Measurements from ENCODE around the gene HP1BP3.

GRCh38 chr1:20785907-20786252 lies 1.2 kb downstream of the HP1BP3 start:
- TF ChIP-seq CTCF (IDR thresholded peaks at IDR 0.05; ENCODE audit: low read depth, low read length, poor library complexity, severe bottlenecking) (no peak), EZH2phosphoT487 (IDR thresholded peaks at IDR 0.05; ENCODE audit: borderline replicate concordance, low read length) (no peak)

All from DOHH2 (cell line).